GM12878 (cell line): Measurements from ENCODE around the gene SNW1. TPM values are rescaled to one million over a fixed set of nuclear protein-coding genes. Genes with fewer than 3 reads are reported as not detected.
A peak's percentile ranks its signal among the peaks of the same experiment; 100 is the strongest.

Experiments
- ATF7 ChIP-seq: fragments of 450-650 bp; IDR thresholded peaks from 2 replicates; pipeline ENCODE4 v1.6.1; 2016; ENCODE audit warnings: low read depth, mild to moderate bottlenecking
- CEBPB ChIP-seq, 2 experiments: fragments of 150-350 bp in 1 of 2; IDR thresholded peaks; 2 replicates each; pipeline ENCODE4 v1.6.1; 2012 to 2014; ENCODE audit warnings: low read depth in 2 of 2, low read length in 2 of 2, borderline replicate concordance in 1 of 2, inconsistent platforms in 1 of 2
- CHD1 ChIP-seq: IDR thresholded peaks from 2 replicates; pipeline ENCODE4 v1.6.1; 2012; ENCODE audit warnings: low read depth, low read length, improper control_type of control experiment
- CHD4 ChIP-seq: fragments of 200-600 bp; sonication (generic); IDR thresholded peaks from 2 replicates; pipeline ENCODE4 v1.6.1; 2016; ENCODE audit warnings: mild to moderate bottlenecking
- CREM ChIP-seq: IDR thresholded peaks from 2 replicates; pipeline ENCODE4 v1.6.1; 2014; ENCODE audit warnings: antibody characterized with exemption, low read depth
- IKZF1 ChIP-seq: fragments of 450-650 bp; conservative IDR thresholded peaks from 2 replicates; pipeline ENCODE4 v1.6.1; 2017; ENCODE audit warnings: antibody characterized with exemption, mild to moderate bottlenecking
- MYB ChIP-seq: fragments of 150-350 bp; IDR thresholded peaks from 2 replicates; pipeline ENCODE4 v1.6.1; 2014; ENCODE audit warnings: mild to moderate bottlenecking, low read depth, low read length, borderline replicate concordance
- PAX5 ChIP-seq: IDR thresholded peaks from 2 replicates; pipeline ENCODE4 v1.6.1; 2011; ENCODE audit warnings: low read depth, low read length, borderline replicate concordance
- RB1 ChIP-seq: fragments of 450-650 bp; formaldehyde crosslinking; IDR thresholded peaks from 2 replicates; pipeline ENCODE4 v1.6.1; 2017; ENCODE audit warnings: mild to moderate bottlenecking, borderline replicate concordance
- SUPT20H ChIP-seq: IDR thresholded peaks from 2 replicates; pipeline ENCODE4 v1.6.1; 2011; ENCODE audit warnings: low read depth, mild to moderate bottlenecking, low read length, moderate library complexity, borderline replicate concordance; ENCODE audit not compliant: control insufficient read depth
- TCF3 ChIP-seq: IDR thresholded peaks from 2 replicates; pipeline ENCODE4 v1.6.1; 2012; ENCODE audit warnings: low read depth, mild to moderate bottlenecking, low read length, borderline replicate concordance; ENCODE audit not compliant: insufficient read depth
- YY1 ChIP-seq: IDR thresholded peaks from 2 replicates; pipeline ENCODE4 v1.6.1; 2011; ENCODE audit warnings: low read depth, mild to moderate bottlenecking, low read length
- polyA plus RNA-seq, 11 experiments: library from polyadenylated mRNA; depleted of rRNA in 4 of 11; unstranded in 6 of 11; stranded (reverse) in 5 of 11; fragments of >200 nt; fragmentation: Nextera tagmentation in 4 of 11; fragmentation: Illumina TruSeq in 1 of 11; extraction: Ambion mirVana in 4 of 11; extraction: Trizol in 1 of 11; gene quantifications; 1 replicate in 1 of 11; 2 replicates in 10 of 11; pipeline versions ENCODE4 v1.2.1 to v1.2.3, GENCODE V29; 2011 to 2016; ENCODE audit warnings: inconsistent platforms in 2 of 11, missing spikeins in 2 of 11, low read depth in 1 of 11
- total RNA-seq, 4 experiments: library from RNA; depleted of rRNA in 3 of 4; stranded (reverse); fragments of >200 nt in 3 of 4; fragmentation: Illumina TruSeq in 1 of 4; extraction: Trizol in 1 of 4; gene quantifications; 2 replicates each; pipeline versions ENCODE4 v1.2.1 to v1.2.3, GENCODE V29; 2013 to 2021
- TF ChIP-seq, protein P1 (sequence below): fragments of 450-650 bp; IDR thresholded peaks from 2 replicates; pipeline ENCODE4 v1.6.1; 2014; ENCODE audit warnings: mild to moderate bottlenecking
- TF ChIP-seq, protein P2 (sequence below): fragments of 450-650 bp; IDR thresholded peaks from 2 replicates; pipeline ENCODE4 v1.6.1; 2017; ENCODE audit warnings: mild to moderate bottlenecking, low read depth, inconsistent platforms; ENCODE audit not compliant: poor library complexity, severe bottlenecking
- TF ChIP-seq, protein P3 (sequence below): fragments of 150-350 bp; IDR thresholded peaks from 2 replicates; pipeline ENCODE4 v1.6.1; 2014; ENCODE audit warnings: mild to moderate bottlenecking, low read depth, low read length
- TF ChIP-seq, protein P4 (sequence below): IDR thresholded peaks from 2 replicates; pipeline ENCODE4 v1.6.1; 2012; ENCODE audit warnings: low read length, inconsistent platforms
- TF ChIP-seq, protein P5 (sequence below): IDR thresholded peaks from 2 replicates; pipeline ENCODE4 v1.6.1; 2011; ENCODE audit warnings: low read depth, mild to moderate bottlenecking, low read length, moderate library complexity, borderline replicate concordance; ENCODE audit errors: extremely low read depth
- TF ChIP-seq, protein P6 (sequence below): fragments of 450-650 bp; IDR thresholded peaks from 2 replicates; pipeline ENCODE4 v1.6.1; 2017; ENCODE audit warnings: low read depth, mild to moderate bottlenecking, moderate library complexity

SNW1 gene
- total and polyA plus RNA-seq, 10 of the 15 experiments (the other 5 are each of a cell fraction or from before 2014, with no cell fraction given): 56.6 to 109 (median 75.7) TPM

DNA sequence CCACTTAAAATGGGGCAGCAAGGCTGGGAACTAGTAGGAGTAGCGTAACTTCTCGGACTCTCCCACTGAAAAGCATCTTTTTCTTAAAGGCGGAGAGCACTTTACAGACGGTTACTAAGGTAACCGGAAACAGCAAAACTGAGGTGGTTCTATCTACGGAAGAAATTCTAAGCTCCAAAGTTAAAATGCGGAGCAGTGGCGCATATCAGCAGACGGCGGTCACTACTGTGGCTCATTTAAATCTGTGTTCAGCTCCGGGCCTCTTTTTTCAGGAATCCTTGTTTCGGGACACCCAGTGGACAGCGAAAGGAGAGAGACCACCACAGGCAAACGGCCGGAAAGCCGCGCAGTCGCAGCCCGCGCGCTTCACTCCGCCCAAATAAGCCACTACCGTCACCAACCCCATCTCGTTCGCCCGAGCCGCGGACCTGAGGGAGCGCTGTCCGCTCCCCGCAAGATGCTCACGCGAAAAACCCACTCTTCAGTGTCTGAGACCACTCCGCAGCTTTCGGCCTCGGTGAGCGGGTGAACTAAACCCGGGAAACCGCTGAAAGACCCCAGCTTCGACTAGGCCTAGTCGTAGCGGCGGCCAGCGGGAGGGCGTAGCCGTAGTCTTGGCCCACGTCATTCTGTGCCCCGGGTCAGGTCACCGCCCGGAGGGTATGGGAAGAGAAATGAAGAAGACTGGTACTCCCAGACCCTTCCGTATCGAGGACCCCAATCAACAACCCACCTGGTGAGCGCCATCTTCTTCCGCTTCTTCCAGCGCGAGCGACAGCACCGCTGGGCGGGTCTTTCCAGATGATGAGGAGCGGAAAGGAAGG is at the start of gene SNW1 (continued):
- TF ChIP-seq, protein P1, sequence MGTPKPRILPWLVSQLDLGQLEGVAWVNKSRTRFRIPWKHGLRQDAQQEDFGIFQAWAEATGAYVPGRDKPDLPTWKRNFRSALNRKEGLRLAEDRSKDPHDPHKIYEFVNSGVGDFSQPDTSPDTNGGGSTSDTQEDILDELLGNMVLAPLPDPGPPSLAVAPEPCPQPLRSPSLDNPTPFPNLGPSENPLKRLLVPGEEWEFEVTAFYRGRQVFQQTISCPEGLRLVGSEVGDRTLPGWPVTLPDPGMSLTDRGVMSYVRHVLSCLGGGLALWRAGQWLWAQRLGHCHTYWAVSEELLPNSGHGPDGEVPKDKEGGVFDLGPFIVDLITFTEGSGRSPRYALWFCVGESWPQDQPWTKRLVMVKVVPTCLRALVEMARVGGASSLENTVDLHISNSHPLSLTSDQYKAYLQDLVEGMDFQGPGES: no peak
- TF ChIP-seq, protein P2, sequence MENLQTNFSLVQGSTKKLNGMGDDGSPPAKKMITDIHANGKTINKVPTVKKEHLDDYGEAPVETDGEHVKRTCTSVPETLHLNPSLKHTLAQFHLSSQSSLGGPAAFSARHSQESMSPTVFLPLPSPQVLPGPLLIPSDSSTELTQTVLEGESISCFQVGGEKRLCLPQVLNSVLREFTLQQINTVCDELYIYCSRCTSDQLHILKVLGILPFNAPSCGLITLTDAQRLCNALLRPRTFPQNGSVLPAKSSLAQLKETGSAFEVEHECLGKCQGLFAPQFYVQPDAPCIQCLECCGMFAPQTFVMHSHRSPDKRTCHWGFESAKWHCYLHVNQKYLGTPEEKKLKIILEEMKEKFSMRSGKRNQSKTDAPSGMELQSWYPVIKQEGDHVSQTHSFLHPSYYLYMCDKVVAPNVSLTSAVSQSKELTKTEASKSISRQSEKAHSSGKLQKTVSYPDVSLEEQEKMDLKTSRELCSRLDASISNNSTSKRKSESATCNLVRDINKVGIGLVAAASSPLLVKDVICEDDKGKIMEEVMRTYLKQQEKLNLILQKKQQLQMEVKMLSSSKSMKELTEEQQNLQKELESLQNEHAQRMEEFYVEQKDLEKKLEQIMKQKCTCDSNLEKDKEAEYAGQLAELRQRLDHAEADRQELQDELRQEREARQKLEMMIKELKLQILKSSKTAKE: no peak
- TF ChIP-seq, protein P3, sequence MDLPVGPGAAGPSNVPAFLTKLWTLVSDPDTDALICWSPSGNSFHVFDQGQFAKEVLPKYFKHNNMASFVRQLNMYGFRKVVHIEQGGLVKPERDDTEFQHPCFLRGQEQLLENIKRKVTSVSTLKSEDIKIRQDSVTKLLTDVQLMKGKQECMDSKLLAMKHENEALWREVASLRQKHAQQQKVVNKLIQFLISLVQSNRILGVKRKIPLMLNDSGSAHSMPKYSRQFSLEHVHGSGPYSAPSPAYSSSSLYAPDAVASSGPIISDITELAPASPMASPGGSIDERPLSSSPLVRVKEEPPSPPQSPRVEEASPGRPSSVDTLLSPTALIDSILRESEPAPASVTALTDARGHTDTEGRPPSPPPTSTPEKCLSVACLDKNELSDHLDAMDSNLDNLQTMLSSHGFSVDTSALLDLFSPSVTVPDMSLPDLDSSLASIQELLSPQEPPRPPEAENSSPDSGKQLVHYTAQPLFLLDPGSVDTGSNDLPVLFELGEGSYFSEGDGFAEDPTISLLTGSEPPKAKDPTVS: no peak
- TF ChIP-seq, protein P4, sequence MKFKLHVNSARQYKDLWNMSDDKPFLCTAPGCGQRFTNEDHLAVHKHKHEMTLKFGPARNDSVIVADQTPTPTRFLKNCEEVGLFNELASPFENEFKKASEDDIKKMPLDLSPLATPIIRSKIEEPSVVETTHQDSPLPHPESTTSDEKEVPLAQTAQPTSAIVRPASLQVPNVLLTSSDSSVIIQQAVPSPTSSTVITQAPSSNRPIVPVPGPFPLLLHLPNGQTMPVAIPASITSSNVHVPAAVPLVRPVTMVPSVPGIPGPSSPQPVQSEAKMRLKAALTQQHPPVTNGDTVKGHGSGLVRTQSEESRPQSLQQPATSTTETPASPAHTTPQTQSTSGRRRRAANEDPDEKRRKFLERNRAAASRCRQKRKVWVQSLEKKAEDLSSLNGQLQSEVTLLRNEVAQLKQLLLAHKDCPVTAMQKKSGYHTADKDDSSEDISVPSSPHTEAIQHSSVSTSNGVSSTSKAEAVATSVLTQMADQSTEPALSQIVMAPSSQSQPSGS: 0 out of 2 replicates have a peak, but pooled peaks have one; percentile 32
- TF ChIP-seq, protein P5, sequence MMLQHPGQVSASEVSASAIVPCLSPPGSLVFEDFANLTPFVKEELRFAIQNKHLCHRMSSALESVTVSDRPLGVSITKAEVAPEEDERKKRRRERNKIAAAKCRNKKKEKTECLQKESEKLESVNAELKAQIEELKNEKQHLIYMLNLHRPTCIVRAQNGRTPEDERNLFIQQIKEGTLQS: 0 out of 2 replicates have a peak, but pooled peaks have one; percentile 24
- TF ChIP-seq CEBPB (IDR thresholded peaks at IDR 0.05; ENCODE audit: borderline replicate concordance in 1 of 2, low read depth in 2 of 2, low read length in 2 of 2) (no peak), IKZF1 (no peak; the same call in 1 of the 2 replicates), RB1 (peak; percentile 19; the same call in 1 of the 2 replicates), CREM (peak; percentile 10; the same call in 1 of the 2 replicates), CHD1 (no peak), YY1 (peak; percentile 97), ATF7 (peak; percentile 31; the same call in 1 of the 2 replicates), SUPT20H (no peak), TCF3 (peak; percentile 53; the same call in 1 of the 2 replicates), CHD4 (no peak), PAX5 (no peak), MYB (no peak)
- TF ChIP-seq, protein P6, sequence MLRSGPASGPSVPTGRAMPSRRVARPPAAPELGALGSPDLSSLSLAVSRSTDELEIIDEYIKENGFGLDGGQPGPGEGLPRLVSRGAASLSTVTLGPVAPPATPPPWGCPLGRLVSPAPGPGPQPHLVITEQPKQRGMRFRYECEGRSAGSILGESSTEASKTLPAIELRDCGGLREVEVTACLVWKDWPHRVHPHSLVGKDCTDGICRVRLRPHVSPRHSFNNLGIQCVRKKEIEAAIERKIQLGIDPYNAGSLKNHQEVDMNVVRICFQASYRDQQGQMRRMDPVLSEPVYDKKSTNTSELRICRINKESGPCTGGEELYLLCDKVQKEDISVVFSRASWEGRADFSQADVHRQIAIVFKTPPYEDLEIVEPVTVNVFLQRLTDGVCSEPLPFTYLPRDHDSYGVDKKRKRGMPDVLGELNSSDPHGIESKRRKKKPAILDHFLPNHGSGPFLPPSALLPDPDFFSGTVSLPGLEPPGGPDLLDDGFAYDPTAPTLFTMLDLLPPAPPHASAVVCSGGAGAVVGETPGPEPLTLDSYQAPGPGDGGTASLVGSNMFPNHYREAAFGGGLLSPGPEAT: peak; percentile 88; the same call in 1 of the 2 replicates
